ENCODE data around the gene DDX23. TPM values are rescaled to one million over a fixed set of nuclear protein-coding genes. Genes with fewer than 3 reads are reported as not detected.

The DDX23 gene
- total RNA-seq, 4 donors from 2014 or later, result 68.0 to 143 (median 104) TPM

GRCh38 chr12:48811437-48812090 lies 40.4 kb downstream of the DDX23 start:
- Histone ChIP-seq H3K27ac (peak overlapping the region in 3 of 4 donors; percentile 21 to 63 (median 35)), H3K4me3 (no peak overlapping the region), H3K4me1 (peaks cover 0 to 30% (median 4%) of the 10 kb centered on the region in 4 donors), H3K9me3 (no peaks in the 10 kb centered on the region), H3K36me3 (no peaks in the 10 kb centered on the region), H3K27me3 (no peaks in the 10 kb centered on the region)
- DNase-seq, result no peak
- no peak for TF ChIP-seq POLR2A (IDR thresholded peaks at IDR 0.05)
- TF ChIP-seq, protein P1, sequence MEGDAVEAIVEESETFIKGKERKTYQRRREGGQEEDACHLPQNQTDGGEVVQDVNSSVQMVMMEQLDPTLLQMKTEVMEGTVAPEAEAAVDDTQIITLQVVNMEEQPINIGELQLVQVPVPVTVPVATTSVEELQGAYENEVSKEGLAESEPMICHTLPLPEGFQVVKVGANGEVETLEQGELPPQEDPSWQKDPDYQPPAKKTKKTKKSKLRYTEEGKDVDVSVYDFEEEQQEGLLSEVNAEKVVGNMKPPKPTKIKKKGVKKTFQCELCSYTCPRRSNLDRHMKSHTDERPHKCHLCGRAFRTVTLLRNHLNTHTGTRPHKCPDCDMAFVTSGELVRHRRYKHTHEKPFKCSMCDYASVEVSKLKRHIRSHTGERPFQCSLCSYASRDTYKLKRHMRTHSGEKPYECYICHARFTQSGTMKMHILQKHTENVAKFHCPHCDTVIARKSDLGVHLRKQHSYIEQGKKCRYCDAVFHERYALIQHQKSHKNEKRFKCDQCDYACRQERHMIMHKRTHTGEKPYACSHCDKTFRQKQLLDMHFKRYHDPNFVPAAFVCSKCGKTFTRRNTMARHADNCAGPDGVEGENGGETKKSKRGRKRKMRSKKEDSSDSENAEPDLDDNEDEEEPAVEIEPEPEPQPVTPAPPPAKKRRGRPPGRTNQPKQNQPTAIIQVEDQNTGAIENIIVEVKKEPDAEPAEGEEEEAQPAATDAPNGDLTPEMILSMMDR (IDR thresholded peaks at IDR 0.05), result no peak

- DNase-seq, result no peak
- no peaks in the 10 kb centered on the region for H3K9me3 ChIP-seq
Measured at GRCh38 chr12:48810903-48811431, 41.0 kb downstream of the DDX23 start.

GRCh38 chr12:48807981-48808380 lies 44.0 kb downstream of the DDX23 start:
- no peaks in the 10 kb centered on the region for H3K27me3 ChIP-seq
- H3K27ac ChIP-seq, result no peak overlapping the region
- H3K36me3 ChIP-seq, result no peaks in the 10 kb centered on the region
- TF ChIP-seq, protein P1 (IDR thresholded peaks at IDR 0.05), result no peak
- no peak for TF ChIP-seq POLR2A (IDR thresholded peaks at IDR 0.05)
- no peak overlapping the region for H3K4me3 ChIP-seq
- no peaks in the 10 kb centered on the region for H3K9me3 ChIP-seq
- H3K4me1 ChIP-seq, result peaks cover 0 to 11% (median 0%) of the 10 kb centered on the region in 4 donors
- DNase-seq, result no peak

More at GRCh38 chr12:48810903-48811431, 41.0 kb downstream of the DDX23 start:
- Histone ChIP-seq H3K27ac (peak overlapping the region in 3 of 4 donors; percentile 21 to 63 (median 35)), H3K27me3 (no peaks in the 10 kb centered on the region), H3K36me3 (no peaks in the 10 kb centered on the region), H3K4me3 (no peak overlapping the region), H3K4me1 (peaks cover 0 to 24% (median 2%) of the 10 kb centered on the region in 4 donors)
- TF ChIP-seq, protein P1 (IDR thresholded peaks at IDR 0.05), result no peak
- TF ChIP-seq POLR2A (IDR thresholded peaks at IDR 0.05), result no peak

DNA sequence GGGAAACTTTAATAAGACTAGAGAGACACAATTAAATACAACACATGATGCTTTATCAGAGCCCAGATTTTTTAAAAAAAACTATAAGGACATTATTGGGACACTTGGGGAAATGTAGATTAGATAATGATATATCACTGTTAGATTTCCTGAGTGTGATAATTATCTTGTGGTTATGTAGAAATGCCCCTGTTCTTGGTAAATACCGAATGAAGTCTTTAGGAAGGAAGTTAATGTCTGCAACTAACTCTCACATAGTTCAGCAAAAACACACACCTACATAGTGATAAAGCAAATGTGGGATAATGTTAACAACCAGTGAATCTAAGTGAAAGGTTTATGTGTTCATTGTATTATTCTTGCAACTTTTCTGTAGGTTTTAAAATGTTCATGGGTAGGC lies 48.3 kb downstream of the DDX23 start:
- DNase-seq, result no peak
- Histone ChIP-seq H3K27ac (no peak overlapping the region), H3K27me3 (no peaks in the 10 kb centered on the region), H3K4me3 (no peak overlapping the region), H3K4me1 (no peaks in the 10 kb centered on the region), H3K9me3 (no peaks in the 10 kb centered on the region), H3K36me3 (no peaks in the 10 kb centered on the region)
- TF ChIP-seq POLR2A (IDR thresholded peaks at IDR 0.05), result no peak

DNA sequence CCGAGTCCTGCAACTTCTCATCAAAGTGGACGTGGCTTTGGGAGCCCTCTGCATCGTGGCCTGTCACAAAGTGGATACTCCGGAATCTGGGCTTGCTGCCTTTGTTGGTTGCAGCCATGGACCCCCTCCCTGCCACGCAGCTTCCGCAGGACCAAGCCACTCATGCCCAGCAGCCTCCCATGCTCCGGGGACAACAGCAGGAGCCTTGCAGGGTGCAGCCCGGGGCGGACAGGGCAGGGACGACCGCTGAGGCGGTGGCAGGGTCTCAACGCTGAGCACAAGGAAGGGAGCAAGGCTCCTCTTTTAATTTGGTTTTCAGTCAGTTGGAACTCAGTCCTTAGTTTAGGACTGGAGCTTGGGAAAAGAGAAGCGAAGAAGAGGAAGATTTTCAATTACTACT lies 51.0 kb downstream of the DDX23 start:
- TF ChIP-seq, protein P1 (IDR thresholded peaks at IDR 0.05), result no peak
- TF ChIP-seq POLR2A (IDR thresholded peaks at IDR 0.05), result no peak
- DNase-seq, result no peak
- Histone ChIP-seq H3K27me3 (no peaks in the 10 kb centered on the region), H3K4me3 (no peak overlapping the region), H3K36me3 (no peaks in the 10 kb centered on the region), H3K4me1 (peaks cover 0 to 3% (median 0%) of the 10 kb centered on the region in 4 donors), H3K27ac (no peak overlapping the region), H3K9me3 (no peaks in the 10 kb centered on the region)

- Histone ChIP-seq H3K4me1 (peaks cover 0 to 5% (median 0%) of the 10 kb centered on the region in 4 donors), H3K4me3 (no peak overlapping the region), H3K27ac (no peak overlapping the region), H3K36me3 (no peaks in the 10 kb centered on the region), H3K27me3 (no peaks in the 10 kb centered on the region), H3K9me3 (no peaks in the 10 kb centered on the region)
- no peak for TF ChIP-seq POLR2A (IDR thresholded peaks at IDR 0.05)
- TF ChIP-seq, protein P1 (IDR thresholded peaks at IDR 0.05), result no peak
- DNase-seq, result no peak
Measured at GRCh38 chr12:48800457-48800856, 51.5 kb downstream of the DDX23 start.

All from Peyer's patch (tissue), 4 donors.